Ishikawa (cell line): Measurements from ENCODE around the gene PRPSAP2.

Experiments
- NFIC ChIP-seq: IDR thresholded peaks from 2 replicates; pipeline ENCODE4 v1.6.1; 2012
- TCF12 ChIP-seq: IDR thresholded peaks from 2 replicates; pipeline ENCODE4 v1.6.1; 2012; ENCODE audit warnings: low read depth

DNA sequence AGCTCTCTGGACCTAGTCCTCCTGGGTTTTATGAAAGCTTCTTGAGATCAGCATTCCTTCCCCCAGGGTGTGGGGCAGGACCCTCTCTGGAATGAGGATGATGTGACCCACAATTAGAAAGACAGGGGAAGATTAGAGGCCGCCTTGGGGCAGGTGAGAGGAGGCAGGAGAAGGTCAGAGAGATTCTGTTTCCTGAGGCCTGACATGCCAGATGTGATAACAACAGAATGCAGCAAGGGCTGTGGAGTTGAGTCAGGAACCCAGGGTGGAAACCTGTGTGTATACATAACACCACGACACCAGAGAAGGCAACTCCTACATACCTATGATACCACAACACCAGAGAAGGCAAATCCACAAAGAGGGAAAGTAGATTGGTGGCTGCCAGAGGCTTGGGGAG, 88.6 kb downstream of the PRPSAP2 start:
- TF ChIP-seq NFIC (no peak), TCF12 (no peak)
